Left colon (tissue), 2 donors: Measurements from ENCODE around the gene FOXJ3. TPM values are rescaled to one million over a fixed set of nuclear protein-coding genes. Genes with fewer than 3 reads are reported as not detected.
"Not testable (repeated sequence)": the region's sequence is repeated elsewhere in the genome, so short reads cannot be mapped to it uniquely, and the experiment has no call there.

Experiments used
- ATAC-seq: fragments of 200-7000 bp; cut with Tn5 transposase; one replicate; pipeline ENCODE4 v1.9.1; 2020; ENCODE audit warnings: mild to moderate bottlenecking, moderate library complexity
- DNase-seq, 2 donors: peaks; one replicate each; pipeline ENCODE4 v3.0.0-alpha.2; 2020
- intact Hi-C, 2 donors: fragments of 100-400 bp; cut with DNase I in 1 of 2; cut with micrococcal nuclease in 1 of 2; formaldehyde crosslinking; loops; one replicate each; pipeline versions ENCODE4 v1.11.2 to v1.14.0; 2022; cut with DNase I, micrococcal nuclease
- total RNA-seq, 2 donors: library from RNA; stranded (reverse); fragmentation: NEBNext Ultra II Directional; extraction: Animal tissue kit (Norgen Biotek cat#: 25700); gene quantifications; one replicate each; pipeline ENCODE4 v1.2.1, GENCODE V29; 2021
- donor health status: DM: no; HTN: no; CAD: no.
- donor health status: DM: yes; HTN: yes; CAD: no.

FOXJ3 gene
- total RNA-seq, 2 donors from 2014 or later: 45.3 to 58.9 TPM

- DNase-seq (peak; percentile 27 to 48), ATAC-seq (peak; percentile 95)
- intact Hi-C loops: no loop called here
Measured at GRCh38 chr1:42214447-42214871, 120.6 kb downstream of the FOXJ3 start.

- intact Hi-C loops: no loop called here
- no peak for DNase-seq
- ATAC-seq: no peak
Measured at GRCh38 chr1:42211224-42211623, 123.8 kb downstream of the FOXJ3 start.

GRCh38 chr1:42210421-42211133, 124.5 kb downstream of the FOXJ3 start:
- DNase-seq (no peak), ATAC-seq (no peak)
- intact Hi-C loops: no loop called here

GRCh38 chr1:42209526-42210251, 125.3 kb downstream of the FOXJ3 start:
- ATAC-seq: peak; percentile 21
- intact Hi-C loops: no loop called here
- no peak for DNase-seq

GRCh38 chr1:42206930-42207329, 128.1 kb downstream of the FOXJ3 start:
- DNase-seq, ATAC-seq, intact Hi-C loops: not testable (repeated sequence)

- intact Hi-C loops: no loop called here
- peak; percentile 49 for ATAC-seq
- DNase-seq: no peak
Measured at GRCh38 chr1:42206164-42206563, 128.9 kb downstream of the FOXJ3 start.

- ATAC-seq (no peak), DNase-seq (no peak)
- intact Hi-C loops: no loop called here
Measured at GRCh38 chr1:42201986-42202385, 133.0 kb downstream of the FOXJ3 start.

GRCh38 chr1:42198251-42198650, 136.8 kb downstream of the FOXJ3 start:
- DNase-seq (no peak), ATAC-seq (peak; percentile 72)
- intact Hi-C loops: no loop called here

- ATAC-seq (no peak), DNase-seq (no peak)
- intact Hi-C loops: no loop called here
Measured at GRCh38 chr1:42195841-42196240, 139.2 kb downstream of the FOXJ3 start.

GRCh38 chr1:42192106-42192505, 142.9 kb downstream of the FOXJ3 start:
- intact Hi-C loops: no loop called here
- ATAC-seq (no peak), DNase-seq (no peak)

- DNase-seq (no peak), ATAC-seq (no peak)
- intact Hi-C loops: no loop called here
Measured at GRCh38 chr1:42191319-42191718, 143.7 kb downstream of the FOXJ3 start.

- ATAC-seq (no peak), DNase-seq (no peak)
- intact Hi-C loops: no loop called here
Measured at GRCh38 chr1:42189931-42190853, 144.8 kb downstream of the FOXJ3 start.

GRCh38 chr1:42186152-42186551, 148.9 kb downstream of the FOXJ3 start:
- no peak for ATAC-seq
- DNase-seq: no peak
- intact Hi-C loops: no loop called here

- intact Hi-C loops: no loop called here
- ATAC-seq: no peak
- DNase-seq: no peak
Measured at GRCh38 chr1:42184616-42185015, 150.4 kb downstream of the FOXJ3 start.

- DNase-seq (no peak), ATAC-seq (no peak)
- intact Hi-C loops: no loop called here
Measured at GRCh38 chr1:42183957-42184268, 151.1 kb downstream of the FOXJ3 start.

GRCh38 chr1:42183210-42183956, 151.7 kb downstream of the FOXJ3 start:
- DNase-seq: no peak
- ATAC-seq: no peak
- intact Hi-C loops: no loop called here

GRCh38 chr1:42181687-42182086, 153.3 kb downstream of the FOXJ3 start:
- intact Hi-C loops: no loop called here
- ATAC-seq (no peak), DNase-seq (no peak)

GRCh38 chr1:42179900-42180329, 155.1 kb downstream of the FOXJ3 start:
- DNase-seq (no peak), ATAC-seq (no peak)
- intact Hi-C loops: no loop called here

GRCh38 chr1:42179275-42179674, 155.8 kb downstream of the FOXJ3 start:
- DNase-seq (no peak), ATAC-seq (no peak)
- intact Hi-C loops: no loop called here
